ENCODE measurements around the gene PTPRR. TPM values are rescaled to one million over a fixed set of nuclear protein-coding genes. Genes with fewer than 3 reads are reported as not detected.
"Not testable (repeated sequence)": the region's sequence is repeated elsewhere in the genome, so short reads cannot be mapped to it uniquely, and the experiment has no call there.

The PTPRR gene
- polyA plus RNA-seq, 1 donor: 1.5 TPM

GRCh38 chr12:70838127-70838526 is 82.4 kb downstream of the PTPRR start:
- no peak for DNase-seq

GRCh38 chr12:70837026-70837425 is 83.5 kb downstream of the PTPRR start:
- no peak for DNase-seq

- no peak for DNase-seq
Observed at GRCh38 chr12:70835948-70836347, 84.6 kb downstream of the PTPRR start.

GRCh38 chr12:70831543-70831942 is 89.0 kb downstream of the PTPRR start:
- no peak for DNase-seq

- no peak for DNase-seq
Observed at GRCh38 chr12:70830221-70831061, 90.1 kb downstream of the PTPRR start.

- DNase-seq: no peak
Observed at GRCh38 chr12:70829070-70829469, 91.5 kb downstream of the PTPRR start.

- DNase-seq: no peak
Observed at GRCh38 chr12:70828351-70828750, 92.2 kb downstream of the PTPRR start.

- DNase-seq: no peak
Observed at GRCh38 chr12:70826156-70826555, 94.4 kb downstream of the PTPRR start.

- DNase-seq: no peak
Observed at GRCh38 chr12:70824511-70824910, 96.0 kb downstream of the PTPRR start.

- no peak for DNase-seq
Observed at GRCh38 chr12:70823182-70823976, 97.2 kb downstream of the PTPRR start.

- no peak for DNase-seq
Observed at GRCh38 chr12:70822412-70822811, 98.1 kb downstream of the PTPRR start.

- DNase-seq: no peak
Observed at GRCh38 chr12:70815971-70816391, 104.6 kb downstream of the PTPRR start.

GRCh38 chr12:70815056-70815455 is 105.5 kb downstream of the PTPRR start:
- no peak for DNase-seq

- DNase-seq: no peak
Observed at GRCh38 chr12:70813559-70813958, 107.0 kb downstream of the PTPRR start.

- DNase-seq: no peak
Observed at GRCh38 chr12:70812136-70812535, 108.4 kb downstream of the PTPRR start.

- no peak for DNase-seq
Observed at GRCh38 chr12:70809887-70810286, 110.7 kb downstream of the PTPRR start.

GRCh38 chr12:70807993-70808392 is 112.5 kb downstream of the PTPRR start:
- DNase-seq: not testable (repeated sequence)

GRCh38 chr12:70806827-70807226 is 113.7 kb downstream of the PTPRR start:
- DNase-seq: no peak

GRCh38 chr12:70806043-70806442 is 114.5 kb downstream of the PTPRR start:
- no peak for DNase-seq

- DNase-seq: no peak
Observed at GRCh38 chr12:70798016-70798783, 122.3 kb downstream of the PTPRR start.

- no peak for DNase-seq
Observed at GRCh38 chr12:70796989-70797388, 123.5 kb downstream of the PTPRR start.

- DNase-seq: no peak
Observed at GRCh38 chr12:70795608-70796007, 124.9 kb downstream of the PTPRR start.

GRCh38 chr12:70794131-70794530 is 126.4 kb downstream of the PTPRR start:
- DNase-seq: no peak
